Right atrium auricular region (tissue), 2 donors: Measurements from ENCODE around the gene SLC9A9. TPM values are rescaled to one million over a fixed set of nuclear protein-coding genes. Genes with fewer than 3 reads are reported as not detected.
A peak's percentile ranks its signal among the peaks of the same experiment; 100 is the strongest.

ENCODE experiments used
- DNase-seq: peaks from one replicate; pipeline ENCODE4 v3.0.0-alpha.2; 2019; ENCODE audit warnings: low spot score
- H3K27ac ChIP-seq, 2 donors: fragments of 200-600 bp; sonication (generic); 1 replicate in 1 of 2; 2 replicates in 1 of 2; pipeline ENCODE4 v1.5.1; 2016 to 2019
- H3K27me3 ChIP-seq, 2 donors: fragments of 200-600 bp; sonication (generic); one replicate each; pipeline versions ENCODE4 v1.5.1 to v1.6.0; 2017 to 2019
- H3K36me3 ChIP-seq: fragments of 200-600 bp; sonication (generic); one replicate; pipeline ENCODE4 v1.5.1; 2016
- H3K4me1 ChIP-seq, 2 donors: fragments of 200-600 bp; sonication (generic); one replicate each; pipeline versions ENCODE4 v1.5.1 to v1.6.0; 2017 to 2019
- H3K4me3 ChIP-seq, 2 donors: fragments of 200-600 bp; sonication (generic); 1 replicate in 1 of 2; 2 replicates in 1 of 2; pipeline ENCODE4 v1.5.1; 2017 to 2019; ENCODE audit warnings: mild to moderate bottlenecking in 1 of 2, moderate library complexity in 1 of 2
- H3K9me3 ChIP-seq, 2 donors: fragments of 200-600 bp; sonication (generic); one replicate each; pipeline ENCODE4 v1.5.1; 2019
- total RNA-seq, 2 donors: library from RNA; depleted of rRNA; stranded (reverse); fragments of >200 nt; gene quantifications; one replicate each; pipeline ENCODE4 v1.1.0, GENCODE V29; 2016
- TF ChIP-seq, protein P1 (sequence below), 2 donors: fragments of 200-600 bp; sonication (generic); IDR thresholded peaks; one replicate each; pipeline ENCODE4 v1.5.1; 2019; ENCODE audit warnings: antibody characterized with exemption in 2 of 2

The SLC9A9 gene
- total RNA-seq, 2 donors from 2014 or later: 3.1 to 4.2 TPM

DNA sequence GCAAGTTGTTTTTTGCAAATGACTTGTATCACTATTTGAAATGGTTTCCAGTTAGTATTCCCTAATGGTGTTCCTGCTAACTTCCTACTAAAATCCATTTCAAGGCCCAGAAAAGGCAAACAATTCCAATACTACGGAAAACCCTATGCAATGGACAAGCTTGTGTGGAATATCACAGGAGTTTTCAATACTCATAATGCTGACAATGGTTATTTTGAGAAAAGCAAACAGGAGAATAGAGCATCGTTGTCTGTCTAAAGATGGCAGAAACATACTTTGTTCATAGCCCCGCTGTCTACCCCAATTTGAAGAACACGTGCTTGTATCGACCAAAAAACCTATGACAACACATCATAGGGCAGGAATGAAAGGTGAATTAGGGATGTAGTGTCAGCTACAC, 400.8 kb downstream of the SLC9A9 start:
- H3K36me3 ChIP-seq: no peaks in the 10 kb centered on the region
- TF ChIP-seq, protein P1, sequence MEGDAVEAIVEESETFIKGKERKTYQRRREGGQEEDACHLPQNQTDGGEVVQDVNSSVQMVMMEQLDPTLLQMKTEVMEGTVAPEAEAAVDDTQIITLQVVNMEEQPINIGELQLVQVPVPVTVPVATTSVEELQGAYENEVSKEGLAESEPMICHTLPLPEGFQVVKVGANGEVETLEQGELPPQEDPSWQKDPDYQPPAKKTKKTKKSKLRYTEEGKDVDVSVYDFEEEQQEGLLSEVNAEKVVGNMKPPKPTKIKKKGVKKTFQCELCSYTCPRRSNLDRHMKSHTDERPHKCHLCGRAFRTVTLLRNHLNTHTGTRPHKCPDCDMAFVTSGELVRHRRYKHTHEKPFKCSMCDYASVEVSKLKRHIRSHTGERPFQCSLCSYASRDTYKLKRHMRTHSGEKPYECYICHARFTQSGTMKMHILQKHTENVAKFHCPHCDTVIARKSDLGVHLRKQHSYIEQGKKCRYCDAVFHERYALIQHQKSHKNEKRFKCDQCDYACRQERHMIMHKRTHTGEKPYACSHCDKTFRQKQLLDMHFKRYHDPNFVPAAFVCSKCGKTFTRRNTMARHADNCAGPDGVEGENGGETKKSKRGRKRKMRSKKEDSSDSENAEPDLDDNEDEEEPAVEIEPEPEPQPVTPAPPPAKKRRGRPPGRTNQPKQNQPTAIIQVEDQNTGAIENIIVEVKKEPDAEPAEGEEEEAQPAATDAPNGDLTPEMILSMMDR (IDR thresholded peaks at IDR 0.05): no peak

DNA sequence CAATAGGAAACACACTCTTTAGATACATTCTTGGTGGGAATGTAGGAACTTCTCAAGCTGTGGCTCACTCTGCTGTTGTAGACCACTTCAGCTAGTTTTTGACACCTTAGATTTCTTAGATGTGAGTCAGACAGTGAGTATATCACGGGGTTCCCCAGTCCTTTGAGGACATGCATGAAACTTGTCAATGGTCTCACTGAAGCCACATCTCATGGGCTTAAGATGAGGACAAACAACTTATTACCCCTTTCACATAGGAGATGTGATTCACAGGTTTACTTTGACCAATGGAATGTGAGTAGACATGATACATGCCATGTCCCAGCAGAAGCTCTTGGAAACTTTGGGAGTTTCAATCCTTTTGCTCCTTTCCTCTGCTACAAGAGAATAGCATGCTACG, 403.1 kb downstream of the SLC9A9 start:
- H3K4me1 ChIP-seq: peaks cover 0 to 10% of the 10 kb centered on the region in 2 donors
- H3K9me3 ChIP-seq: no peaks in the 10 kb centered on the region
- H3K36me3 ChIP-seq: no peaks in the 10 kb centered on the region
- no peak for DNase-seq
- H3K27ac ChIP-seq: no peak overlapping the region
- TF ChIP-seq, protein P1 (IDR thresholded peaks at IDR 0.05): no peak
- H3K27me3 ChIP-seq: no peaks in the 10 kb centered on the region
- no peak overlapping the region for H3K4me3 ChIP-seq

More for the DNA sequence above, 400.8 kb downstream of the SLC9A9 start:
- Histone ChIP-seq H3K27ac (no peak overlapping the region), H3K9me3 (no peaks in the 10 kb centered on the region), H3K4me3 (no peak overlapping the region), H3K4me1 (peaks cover 0 to 10% of the 10 kb centered on the region in 2 donors), H3K27me3 (no peaks in the 10 kb centered on the region)
- DNase-seq: no peak

DNA sequence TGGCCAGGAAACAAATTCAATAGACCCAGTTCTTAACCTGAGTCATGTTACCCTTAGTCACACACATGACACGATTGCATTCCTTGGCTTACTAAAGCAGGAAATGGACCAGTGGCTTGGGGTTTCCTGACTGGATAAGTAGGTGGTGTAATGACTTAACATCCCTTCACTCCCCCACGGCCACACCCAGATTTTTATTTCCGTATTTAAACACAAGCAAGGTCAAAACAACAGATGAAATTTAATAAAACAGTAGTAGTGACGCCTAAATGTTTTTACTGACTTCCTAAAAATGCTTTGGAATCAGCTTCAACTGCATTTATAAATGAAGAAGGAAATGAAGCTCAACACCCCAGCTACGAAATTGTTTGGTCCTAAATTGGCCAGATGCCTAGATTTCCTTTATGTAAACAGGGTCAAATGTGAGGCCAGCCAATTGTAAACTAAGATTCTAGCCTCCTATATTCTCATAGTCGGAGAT, 404.4 kb downstream of the SLC9A9 start:
- TF ChIP-seq, protein P1 (IDR thresholded peaks at IDR 0.05): no peak
- Histone ChIP-seq H3K27me3 (no peaks in the 10 kb centered on the region), H3K27ac (peak overlapping the region; percentile 6 to 56), H3K36me3 (no peaks in the 10 kb centered on the region), H3K9me3 (no peaks in the 10 kb centered on the region), H3K4me3 (no peak overlapping the region), H3K4me1 (peaks cover 0 to 10% of the 10 kb centered on the region in 2 donors)
- DNase-seq: peak; percentile 82

DNA sequence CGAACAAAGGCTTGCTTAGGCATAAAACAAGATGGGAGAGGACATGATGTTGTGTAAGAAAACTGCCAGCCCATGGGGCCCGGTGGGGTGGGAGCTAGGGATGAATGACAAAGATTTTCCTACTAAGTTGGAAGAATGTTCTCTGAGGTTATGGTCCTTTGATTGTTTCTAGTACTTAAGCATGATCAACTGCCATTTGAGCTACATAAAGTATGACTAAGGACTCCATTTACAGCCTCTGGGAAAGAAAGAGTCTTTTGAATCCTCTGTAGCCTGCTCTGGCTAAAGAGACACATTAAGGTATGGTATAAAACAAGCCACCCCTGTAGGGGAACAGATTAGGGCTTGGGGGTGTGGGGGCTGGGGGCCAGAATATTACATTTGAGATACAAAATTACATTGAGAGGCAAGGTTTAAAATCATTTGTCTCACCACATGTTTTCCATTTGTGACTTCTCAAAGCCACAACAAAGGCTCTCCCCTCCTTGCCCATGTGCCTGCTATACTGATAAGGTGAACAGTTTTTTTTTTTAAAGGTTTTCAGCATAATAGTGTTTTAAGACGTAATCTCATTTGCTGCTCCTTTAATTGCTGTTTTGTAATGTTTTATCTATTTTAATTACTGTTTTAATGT, 405.3 kb downstream of the SLC9A9 start:
- TF ChIP-seq, protein P1 (IDR thresholded peaks at IDR 0.05): no peak
- peaks cover 0 to 10% of the 10 kb centered on the region in 2 donors for H3K4me1 ChIP-seq
- no peak overlapping the region for H3K4me3 ChIP-seq
- DNase-seq: no peak
- H3K9me3 ChIP-seq: no peaks in the 10 kb centered on the region
- no peaks in the 10 kb centered on the region for H3K36me3 ChIP-seq
- peak overlapping the region in 1 of 2 donors; percentile 40 for H3K27ac ChIP-seq
- no peaks in the 10 kb centered on the region for H3K27me3 ChIP-seq

DNA sequence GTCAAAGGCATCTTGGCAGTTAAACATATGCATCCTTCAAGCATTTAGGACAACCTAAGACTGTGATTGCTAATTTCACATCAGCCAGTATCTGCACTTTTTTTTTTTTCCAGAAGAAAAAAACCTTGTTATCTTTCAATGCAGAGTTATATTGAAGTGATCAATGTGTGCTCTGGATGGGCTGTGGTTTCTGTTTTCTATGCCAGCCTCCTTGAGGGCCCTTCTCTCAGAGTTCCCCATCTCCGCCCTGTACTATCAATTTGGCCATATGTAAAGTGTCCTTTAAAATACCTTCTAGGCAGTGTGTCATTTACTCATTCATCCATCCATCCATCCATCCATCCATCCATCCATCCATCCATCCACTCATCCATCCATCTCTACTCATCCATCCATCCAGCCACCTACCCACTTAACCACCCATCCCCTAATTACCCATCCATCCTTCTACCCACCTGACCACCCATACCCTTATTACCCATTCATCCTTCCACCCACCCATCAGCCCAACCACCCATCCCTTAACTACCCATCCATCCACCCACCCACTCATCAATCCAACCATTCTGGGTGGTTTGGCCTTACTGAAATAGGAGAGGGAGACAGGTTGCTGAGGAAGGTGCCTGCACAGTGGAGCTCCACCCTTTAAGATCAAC, 406.6 kb downstream of the SLC9A9 start:
- H3K4me1 ChIP-seq: peaks cover 0 to 10% of the 10 kb centered on the region in 2 donors
- no peak overlapping the region for H3K27ac ChIP-seq
- TF ChIP-seq, protein P1 (IDR thresholded peaks at IDR 0.05): no peak
- DNase-seq: no peak
- no peaks in the 10 kb centered on the region for H3K9me3 ChIP-seq
- H3K27me3 ChIP-seq: no peaks in the 10 kb centered on the region
- no peak overlapping the region for H3K4me3 ChIP-seq
- no peaks in the 10 kb centered on the region for H3K36me3 ChIP-seq
